Pancreas (tissue), 10 donors: ENCODE data around the gene CDCP1. TPM values are rescaled to one million over a fixed set of nuclear protein-coding genes. Genes with fewer than 3 reads are reported as not detected.

Source experiments
- ATAC-seq, 4 donors: fragments of 200-7000 bp; cut with Tn5 transposase; one replicate each; pipeline versions ENCODE4 v1.8.0 to v1.9.1; 2020; ENCODE audit warnings: mild to moderate bottlenecking in 4 of 4, moderate library complexity in 4 of 4
- DNase-seq, 6 donors: peaks; one replicate each; pipeline ENCODE4 v3.0.0-alpha.2; 2020
- FAIRE-seq: peaks from 2 replicates; lab custom pipeline; 2012; peaks lifted over from hg19 to GRCh38; lab: Jason Lieb, UNC
- H3K27ac ChIP-seq, 4 donors: fragments of 200-600 bp; sonication (generic); 1 replicate in 3 of 4; 2 replicates in 1 of 4; pipeline versions ENCODE4 v1.5.0 to v1.8.0; 2020
- H3K27me3 ChIP-seq, 4 donors: fragments of 200-600 bp; one replicate each; pipeline ENCODE4 v1.8.0; 2021
- H3K36me3 ChIP-seq, 3 donors: fragments of 200-600 bp; sonication (generic) in 1 of 3; one replicate each; pipeline versions ENCODE4 v1.5.0 to v1.8.0; 2020 to 2021
- H3K4me1 ChIP-seq, 3 donors: fragments of 200-600 bp; one replicate each; pipeline ENCODE4 v1.8.0; 2021
- H3K4me3 ChIP-seq, 4 donors: fragments of 200-600 bp; sonication (generic) in 2 of 4; one replicate each; pipeline versions ENCODE4 v1.5.0 to v1.8.0; 2020 to 2021
- H3K9me3 ChIP-seq, 4 donors: fragments of 200-600 bp; one replicate each; pipeline ENCODE4 v1.8.0; 2021
- CTCF ChIP-seq, 4 donors: fragments of 200-600 bp; sonication (generic) in 3 of 4; IDR thresholded peaks; one replicate each; pipeline versions ENCODE4 v1.5.0 to v1.8.0; 2021; ENCODE audit warnings: antibody characterized with exemption in 4 of 4
- WGBS, 2 donors: extraction: QIAGEN DNeasy Blood & Tissue Kit; methylation state at CpG; one replicate each; pipeline ENCODE4 v1.1.7; 2013; 5-methylcytosine and 5-hydroxymethylcytosine counted together
- intact Hi-C, 3 donors: fragments of 100-400 bp; cut with DNase I; formaldehyde crosslinking; loops; one replicate each; pipeline versions ENCODE4 v1.11.1 to v1.14.2; 2022
- polyA plus RNA-seq, 2 donors: library from polyadenylated mRNA; stranded (reverse); fragments of 200-250 nt; gene quantifications; one replicate each; pipeline ENCODE4 v1.2.3, GENCODE V29; 2013
- total RNA-seq, 6 donors: library from RNA; stranded (reverse); fragmentation: NEBNext Ultra II Directional in 4 of 6; extraction: Animal tissue kit (Norgen Biotek cat#: 25700) in 4 of 6; gene quantifications; one replicate each; pipeline versions ENCODE4 v1.2.1 to v1.2.4, GENCODE V29; 2021 to 2023
- donor health status: healthy with polysubstance abuse.
- donor health status: DM: no; HTN: no; CAD: no; lungs with moderate emphysema.
- donor health status: DM: no; HTN: no; CAD: no.
- donor health status: control.
- donor health status: control.
- donor health status: Bipolar disorder and iron deficiency.
- donor health status: DM: yes; HTN: yes; CAD: no.
- donor health status: DM: no; HTN: no; CAD: no.
- donor health status: DM: no; HTN: no; CAD: no.
- donor health status: DM: yes; HTN: yes; CAD: no.

Gene CDCP1
- total and polyA plus RNA-seq, 8 donors = 3.4 to 22.2 (median 9.2) TPM

- Histone ChIP-seq H3K9me3 (no peaks in the 10 kb centered on the region), H3K27ac (no peak overlapping the region), H3K4me1 (no peaks in the 10 kb centered on the region), H3K27me3 (no peaks in the 10 kb centered on the region), H3K36me3 (peaks cover 0 to 7% (median 0%) of the 10 kb centered on the region in 3 donors), H3K4me3 (no peak overlapping the region)
- WGBS, 2 donors = 94% methylated on average over 8 of the region's 8 CpGs
- DNase-seq (no peak), FAIRE-seq (no peak), ATAC-seq (peak in 1 of 4 donors; percentile 9)
- no peak for TF ChIP-seq CTCF (IDR thresholded peaks at IDR 0.05)
- intact Hi-C loops = no loop called here
These were observed 41.2 kb downstream of the CDCP1 start for GRCh38 chr3:45104715-45105711.

- H3K36me3 ChIP-seq = peaks cover 0 to 7% (median 0%) of the 10 kb centered on the region in 3 donors
- ATAC-seq = no peak
- WGBS, 2 donors = 91 to 95% methylated on average over 4 of the region's 4 CpGs
- no peak for TF ChIP-seq CTCF (IDR thresholded peaks at IDR 0.05)
- H3K27ac ChIP-seq = no peak overlapping the region
- H3K4me1 ChIP-seq = no peaks in the 10 kb centered on the region
- FAIRE-seq = no peak
- no peak overlapping the region for H3K4me3 ChIP-seq
- no peak for DNase-seq
- intact Hi-C loops = no loop called here
- H3K9me3 ChIP-seq = no peaks in the 10 kb centered on the region
- no peaks in the 10 kb centered on the region for H3K27me3 ChIP-seq
These were observed 42.1 kb downstream of the CDCP1 start for GRCh38 chr3:45103753-45104714.

- 95 to 97% methylated on average over 2 of the region's 2 CpGs for WGBS, 2 donors
- intact Hi-C loops = no loop called here
- FAIRE-seq = no peak
These were observed 42.8 kb downstream of the CDCP1 start for GRCh38 chr3:45103334-45103733.

GRCh38 chr3:45100981-45101407 lies 45.2 kb downstream of the CDCP1 start:
- Histone ChIP-seq H3K4me1 (no peaks in the 10 kb centered on the region), H3K27me3 (no peaks in the 10 kb centered on the region), H3K9me3 (no peaks in the 10 kb centered on the region), H3K36me3 (peaks cover 0 to 4% (median 0%) of the 10 kb centered on the region in 3 donors), H3K4me3 (no peak overlapping the region), H3K27ac (no peak overlapping the region)
- ATAC-seq (peak in 2 of 4 donors; percentile 62 to 69), FAIRE-seq (no peak), DNase-seq (no peak)
- intact Hi-C loops = no loop called here
- 90 to 91% methylated on average over 3 of the region's 3 CpGs for WGBS, 2 donors
- no peak for TF ChIP-seq CTCF (IDR thresholded peaks at IDR 0.05)

More at GRCh38 chr3:45103334-45103733, 42.8 kb downstream of the CDCP1 start:
- Histone ChIP-seq H3K4me3 (no peak overlapping the region), H3K4me1 (no peaks in the 10 kb centered on the region), H3K9me3 (no peaks in the 10 kb centered on the region), H3K36me3 (peaks cover 0 to 7% (median 0%) of the 10 kb centered on the region in 3 donors), H3K27ac (no peak overlapping the region), H3K27me3 (no peaks in the 10 kb centered on the region)
- TF ChIP-seq CTCF (IDR thresholded peaks at IDR 0.05) = no peak
- no peak for ATAC-seq
- DNase-seq = no peak
